ENCODE results near the gene PPP2R2B.
A peak's percentile ranks its signal among the peaks of the same experiment; 100 is the strongest.

PPP2R2B gene

DNA sequence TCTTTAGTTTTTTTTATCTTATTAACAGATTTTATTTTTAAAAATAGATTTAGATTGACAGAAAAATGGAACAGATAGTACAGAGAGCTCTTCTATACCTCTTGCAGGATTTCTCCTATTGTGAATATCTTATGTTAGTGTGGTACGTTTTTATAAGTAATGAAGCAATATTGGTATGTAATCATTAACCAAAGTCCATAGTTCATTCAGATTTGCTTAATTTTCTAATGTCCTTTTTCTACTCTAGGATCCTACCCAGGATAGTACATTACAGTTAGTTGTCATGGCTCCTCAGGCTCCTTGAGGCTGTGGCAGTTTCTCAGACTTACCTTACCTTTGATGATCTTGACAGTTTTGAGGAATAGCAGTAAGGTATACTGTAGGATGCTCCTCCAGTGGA, 30.4 kb downstream of the PPP2R2B start:
- no peaks in the 10 kb centered on the region for H3K36me3 ChIP-seq (ENCODE audit: control insufficient read depth in 1 of 2, insufficient read depth in 2 of 2, low read length in 2 of 2)
- H3K79me1 ChIP-seq (ENCODE audit: low read length), result no peaks in the 10 kb centered on the region
- no peak overlapping the region for H2AFZ ChIP-seq (ENCODE audit: insufficient read depth, low read length, poor library complexity)
- no CpG with 5 or more reads among the region's 1 CpG for WGBS (ENCODE audit: extremely low coverage, insufficient coverage, insufficient read length)
- no peak overlapping the region for H3K27ac ChIP-seq (ENCODE audit: low read depth, low read length)
- H3K4me1 ChIP-seq (ENCODE audit: control insufficient read depth in 1 of 2, insufficient read depth in 2 of 2, low read length in 2 of 2), result no peaks in the 10 kb centered on the region
- H2BK12ac ChIP-seq (ENCODE audit: low read length), result no peak overlapping the region
- no peak overlapping the region for H4K8ac ChIP-seq (ENCODE audit: low read depth, low read length)
- no peak overlapping the region for H3K4me2 ChIP-seq (ENCODE audit: low read length)
- no peak overlapping the region for H2BK120ac ChIP-seq (ENCODE audit: insufficient read depth, low read length, poor library complexity)
- no peak overlapping the region for H4K12ac ChIP-seq (ENCODE audit: low read depth, low read length)
- DNase-seq, result no peak
- no peaks in the 10 kb centered on the region for H3K9me3 ChIP-seq (ENCODE audit: insufficient read depth, low read depth, low read length)
- no peak overlapping the region for H3K9ac ChIP-seq (ENCODE audit: low read length)
- H3K14ac ChIP-seq (ENCODE audit: low read length), result no peak overlapping the region
- H3K79me2 ChIP-seq (ENCODE audit: control insufficient read depth, insufficient read depth, low read length, poor library complexity), result no peaks in the 10 kb centered on the region
- H3K4me3 ChIP-seq (ENCODE audit: low read depth, low read length), result no peak overlapping the region
- H4K91ac ChIP-seq (ENCODE audit: low read depth, low read length), result no peak overlapping the region
- no peak overlapping the region for H3K4ac ChIP-seq (ENCODE audit: low read depth, low read length)
- no peak overlapping the region for H2AK5ac ChIP-seq (ENCODE audit: low read length)
- no peak overlapping the region for H3K23ac ChIP-seq (ENCODE audit: low read length)
- no peak overlapping the region for H3K18ac ChIP-seq (ENCODE audit: low read length)
- no peak overlapping the region for H2BK5ac ChIP-seq (ENCODE audit: low read depth, low read length, poor library complexity)
- H3K27me3 ChIP-seq (ENCODE audit: insufficient read depth, low read length), result no peaks in the 10 kb centered on the region

DNA sequence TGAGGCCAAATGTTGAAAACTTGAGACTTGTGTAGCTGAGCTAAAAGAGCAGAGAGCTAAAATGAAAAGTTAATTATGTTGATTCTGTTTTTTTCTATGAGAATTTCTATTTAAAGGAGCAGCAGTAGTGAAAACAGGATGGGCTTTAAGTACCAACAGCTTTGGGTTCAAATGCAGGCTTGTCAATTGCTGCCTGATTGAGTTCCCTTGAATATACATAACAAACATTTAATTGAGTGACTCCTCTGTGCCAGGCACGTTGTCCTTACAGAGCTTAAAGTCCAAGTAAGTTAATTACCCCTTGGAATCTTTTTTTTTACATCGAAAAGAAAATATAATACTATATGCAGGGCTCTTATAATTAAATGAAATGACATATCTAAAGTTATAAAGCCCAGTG, 38.5 kb downstream of the PPP2R2B start:
- Histone ChIP-seq H3K4me1 (ENCODE audit: control insufficient read depth in 1 of 2, insufficient read depth in 2 of 2, low read length in 2 of 2) (no peaks in the 10 kb centered on the region), H3K4me3 (ENCODE audit: low read depth, low read length) (no peak overlapping the region), H3K27me3 (ENCODE audit: insufficient read depth, low read length) (no peaks in the 10 kb centered on the region), H2BK12ac (ENCODE audit: low read length) (no peak overlapping the region), H4K12ac (ENCODE audit: low read depth, low read length) (no peak overlapping the region), H4K91ac (ENCODE audit: low read depth, low read length) (no peak overlapping the region), H3K18ac (ENCODE audit: low read length) (no peak overlapping the region), H3K27ac (ENCODE audit: low read depth, low read length) (no peak overlapping the region), H2AFZ (ENCODE audit: insufficient read depth, low read length, poor library complexity) (no peak overlapping the region), H3K4me2 (ENCODE audit: low read length) (no peak overlapping the region), H3K9ac (ENCODE audit: low read length) (no peak overlapping the region), H2BK5ac (ENCODE audit: low read depth, low read length, poor library complexity) (no peak overlapping the region), H3K79me2 (ENCODE audit: control insufficient read depth, insufficient read depth, low read length, poor library complexity) (no peaks in the 10 kb centered on the region), H3K9me3 (ENCODE audit: insufficient read depth, low read depth, low read length) (no peaks in the 10 kb centered on the region), H3K4ac (ENCODE audit: low read depth, low read length) (no peak overlapping the region), H2BK120ac (ENCODE audit: insufficient read depth, low read length, poor library complexity) (no peak overlapping the region), H3K36me3 (ENCODE audit: control insufficient read depth in 1 of 2, insufficient read depth in 2 of 2, low read length in 2 of 2) (no peaks in the 10 kb centered on the region), H4K8ac (ENCODE audit: low read depth, low read length) (no peak overlapping the region), H3K14ac (ENCODE audit: low read length) (no peak overlapping the region), H2AK5ac (ENCODE audit: low read length) (no peak overlapping the region), H3K23ac (ENCODE audit: low read length) (no peak overlapping the region), H3K79me1 (ENCODE audit: low read length) (no peaks in the 10 kb centered on the region)
- WGBS (ENCODE audit: extremely low coverage, insufficient coverage, insufficient read length), result no CpG with 5 or more reads among the region's 2 CpGs
- no peak for DNase-seq

DNA sequence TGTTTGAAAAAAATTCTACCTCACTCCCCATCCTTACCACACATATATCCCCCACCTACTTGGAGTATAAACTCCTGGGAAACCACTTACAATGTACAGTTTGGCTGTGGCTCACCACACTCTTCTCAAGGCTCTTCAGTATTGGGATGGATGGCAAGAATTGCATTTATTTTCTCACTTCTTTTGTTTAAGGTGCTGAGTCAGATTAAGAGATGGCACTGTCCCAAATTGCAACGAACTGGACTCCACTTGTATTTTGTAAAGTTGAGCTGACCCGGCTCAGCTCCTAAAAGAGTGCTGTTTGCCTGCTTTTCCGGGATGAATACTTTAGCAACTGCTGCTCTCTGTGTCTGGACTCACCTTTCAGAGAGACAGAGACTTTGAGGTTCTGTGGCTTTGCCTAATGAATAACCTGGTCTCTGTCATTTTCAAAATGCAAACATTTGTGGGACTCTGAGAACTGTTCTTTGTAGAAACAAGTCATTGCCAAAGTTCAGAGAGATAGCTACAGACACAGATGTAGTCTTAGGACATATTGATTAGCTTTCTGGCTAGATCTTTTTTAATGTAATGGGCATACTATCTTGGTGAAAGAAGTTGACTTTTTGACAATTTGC, 42.2 kb downstream of the PPP2R2B start:
- no peak overlapping the region for H4K12ac ChIP-seq (ENCODE audit: low read depth, low read length)
- H3K14ac ChIP-seq (ENCODE audit: low read length), result no peak overlapping the region
- H4K8ac ChIP-seq (ENCODE audit: low read depth, low read length), result no peak overlapping the region
- H3K27ac ChIP-seq (ENCODE audit: low read depth, low read length), result no peak overlapping the region
- H2AK5ac ChIP-seq (ENCODE audit: low read length), result no peak overlapping the region
- H3K23ac ChIP-seq (ENCODE audit: low read length), result no peak overlapping the region
- H2BK12ac ChIP-seq (ENCODE audit: low read length), result no peak overlapping the region
- H3K9me3 ChIP-seq (ENCODE audit: insufficient read depth, low read depth, low read length), result no peaks in the 10 kb centered on the region
- no peak overlapping the region for H3K4me3 ChIP-seq (ENCODE audit: low read depth, low read length)
- no peak overlapping the region for H3K4me2 ChIP-seq (ENCODE audit: low read length)
- no peak overlapping the region for H3K9ac ChIP-seq (ENCODE audit: low read length)
- no peak overlapping the region for H3K4ac ChIP-seq (ENCODE audit: low read depth, low read length)
- no peak overlapping the region for H3K18ac ChIP-seq (ENCODE audit: low read length)
- no peak overlapping the region for H2BK5ac ChIP-seq (ENCODE audit: low read depth, low read length, poor library complexity)
- no peak overlapping the region for H4K91ac ChIP-seq (ENCODE audit: low read depth, low read length)
- no peaks in the 10 kb centered on the region for H3K79me1 ChIP-seq (ENCODE audit: low read length)
- no peaks in the 10 kb centered on the region for H3K36me3 ChIP-seq (ENCODE audit: control insufficient read depth in 1 of 2, insufficient read depth in 2 of 2, low read length in 2 of 2)
- no peak overlapping the region for H2AFZ ChIP-seq (ENCODE audit: insufficient read depth, low read length, poor library complexity)
- DNase-seq, result no peak
- H3K79me2 ChIP-seq (ENCODE audit: control insufficient read depth, insufficient read depth, low read length, poor library complexity), result no peaks in the 10 kb centered on the region
- WGBS (ENCODE audit: extremely low coverage, insufficient coverage, insufficient read length), result no CpG with 5 or more reads among the region's 3 CpGs
- H2BK120ac ChIP-seq (ENCODE audit: insufficient read depth, low read length, poor library complexity), result no peak overlapping the region
- no peaks in the 10 kb centered on the region for H3K27me3 ChIP-seq (ENCODE audit: insufficient read depth, low read length)
- H3K4me1 ChIP-seq (ENCODE audit: control insufficient read depth in 1 of 2, insufficient read depth in 2 of 2, low read length in 2 of 2), result no peaks in the 10 kb centered on the region

DNA sequence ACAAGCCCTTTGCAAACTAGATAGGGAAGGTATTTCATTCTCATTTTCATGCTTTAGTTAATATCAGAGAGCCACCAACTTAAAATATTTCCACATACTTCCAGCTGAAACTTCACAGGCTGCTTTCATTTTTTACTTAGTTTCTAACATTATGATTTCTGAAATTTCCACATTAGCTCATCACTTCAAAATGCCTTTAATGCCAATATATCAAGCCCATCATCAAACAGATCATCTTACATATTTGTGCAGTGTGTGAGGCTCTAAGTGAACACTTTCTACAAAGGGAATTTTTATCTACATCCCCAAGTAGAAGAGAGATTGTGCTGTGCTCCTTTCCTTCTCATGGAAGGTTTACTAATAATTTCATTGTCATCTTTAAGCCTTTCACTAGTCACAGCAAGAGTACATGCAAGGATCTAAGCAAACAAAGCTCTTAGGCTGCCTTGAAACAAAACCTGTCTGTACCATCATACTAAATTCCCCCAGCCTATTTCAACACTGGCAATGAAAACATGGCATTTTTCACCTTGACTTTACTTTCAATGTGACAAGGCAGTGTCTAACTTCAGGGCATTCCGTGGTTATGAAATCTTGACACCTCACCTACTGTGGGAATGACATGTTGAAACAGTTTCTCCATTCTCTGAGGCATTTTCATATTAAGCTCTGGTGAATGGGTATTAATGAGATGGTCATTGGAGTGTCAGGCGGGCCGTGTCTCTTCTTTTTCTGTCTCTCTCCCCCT, 45.4 kb downstream of the PPP2R2B start:
- Histone ChIP-seq H3K9ac (ENCODE audit: low read length) (no peak overlapping the region), H2BK12ac (ENCODE audit: low read length) (no peak overlapping the region), H3K79me2 (ENCODE audit: control insufficient read depth, insufficient read depth, low read length, poor library complexity) (no peaks in the 10 kb centered on the region), H2BK5ac (ENCODE audit: low read depth, low read length, poor library complexity) (no peak overlapping the region), H4K12ac (ENCODE audit: low read depth, low read length) (no peak overlapping the region), H4K8ac (ENCODE audit: low read depth, low read length) (no peak overlapping the region), H3K18ac (ENCODE audit: low read length) (no peak overlapping the region), H3K4me1 (ENCODE audit: control insufficient read depth in 1 of 2, insufficient read depth in 2 of 2, low read length in 2 of 2) (no peaks in the 10 kb centered on the region), H3K4ac (ENCODE audit: low read depth, low read length) (no peak overlapping the region), H3K4me3 (ENCODE audit: low read depth, low read length) (no peak overlapping the region), H2AK5ac (ENCODE audit: low read length) (no peak overlapping the region), H3K27ac (ENCODE audit: low read depth, low read length) (no peak overlapping the region), H4K91ac (ENCODE audit: low read depth, low read length) (no peak overlapping the region), H3K36me3 (ENCODE audit: control insufficient read depth in 1 of 2, insufficient read depth in 2 of 2, low read length in 2 of 2) (no peaks in the 10 kb centered on the region), H3K79me1 (ENCODE audit: low read length) (no peaks in the 10 kb centered on the region), H3K23ac (ENCODE audit: low read length) (no peak overlapping the region), H2BK120ac (ENCODE audit: insufficient read depth, low read length, poor library complexity) (no peak overlapping the region), H2AFZ (ENCODE audit: insufficient read depth, low read length, poor library complexity) (no peak overlapping the region), H3K9me3 (ENCODE audit: insufficient read depth, low read depth, low read length) (no peaks in the 10 kb centered on the region), H3K27me3 (ENCODE audit: insufficient read depth, low read length) (no peaks in the 10 kb centered on the region), H3K14ac (ENCODE audit: low read length) (no peak overlapping the region), H3K4me2 (ENCODE audit: low read length) (no peak overlapping the region)
- WGBS (ENCODE audit: extremely low coverage, insufficient coverage, insufficient read length), result no CpG with 5 or more reads among the region's 3 CpGs
- DNase-seq, result peak; percentile 59 to 85

Data from trophoblast cell (in vitro differentiated cells and primary cell).